ENCODE data around the gene ZBTB32.

ZBTB32 gene

GRCh38 chr19:35731353-35731752 is 27.0 kb downstream of the ZBTB32 start:
- Histone ChIP-seq H3K9ac (ENCODE audit: low read depth, low read length) (no peak overlapping the region), H3K36me3 (ENCODE audit: insufficient read depth, low read length) (peaks cover 87% of the 10 kb centered on the region)
- 88% methylated on average over 9 of the region's 9 CpGs for WGBS

DNA sequence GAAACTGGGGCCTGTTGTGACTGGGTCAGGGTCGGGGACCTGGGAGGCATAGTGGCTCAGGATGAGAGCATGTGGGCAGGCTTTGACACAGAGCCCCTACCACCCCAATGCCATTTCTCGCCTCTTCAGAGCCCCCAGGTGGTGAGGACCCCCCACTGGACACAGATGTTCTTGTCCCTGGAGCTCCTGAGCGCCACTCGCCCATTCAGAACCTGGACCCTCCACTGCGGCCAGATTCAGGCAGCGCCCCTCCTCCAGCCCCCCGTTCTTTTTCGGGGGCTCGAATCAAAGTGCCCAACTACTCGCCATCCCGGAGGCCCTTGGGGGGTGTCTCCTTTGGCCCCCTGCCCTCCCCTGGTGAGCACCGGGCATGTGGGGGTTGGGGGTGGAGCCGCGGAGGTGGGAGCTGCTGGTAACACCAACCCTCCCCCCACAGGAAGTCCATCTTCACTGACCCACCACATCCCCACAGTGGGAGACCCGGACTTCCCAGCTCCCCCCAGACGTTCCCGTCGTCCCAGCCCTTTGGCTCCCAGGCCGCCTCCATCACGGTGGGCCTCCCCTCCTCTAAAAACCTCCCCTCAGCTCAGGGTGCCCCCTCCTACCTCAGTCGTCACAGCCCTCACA is 27.5 kb downstream of the ZBTB32 start:
- Histone ChIP-seq H3K4me1 (ENCODE audit: insufficient read depth, low read length) (no peaks in the 10 kb centered on the region), H3K4me3 (ENCODE audit: low read length) (no peak overlapping the region), H3K27me3 (ENCODE audit: insufficient read depth, low read length) (no peaks in the 10 kb centered on the region), H3K9me3 (ENCODE audit: insufficient read depth, low read depth, low read length) (no peaks in the 10 kb centered on the region), H3K27ac (ENCODE audit: low read depth, low read length) (no peak overlapping the region), H3K9ac (ENCODE audit: low read depth, low read length) (no peak overlapping the region), H3K36me3 (ENCODE audit: insufficient read depth, low read length) (peaks cover 89% of the 10 kb centered on the region)
- 91% methylated on average over 18 of the region's 21 CpGs for WGBS

More at GRCh38 chr19:35731353-35731752, 27.0 kb downstream of the ZBTB32 start:
- no peaks in the 10 kb centered on the region for H3K27me3 ChIP-seq (ENCODE audit: insufficient read depth, low read length)
- no peak overlapping the region for H3K4me3 ChIP-seq (ENCODE audit: low read length)
- H3K9me3 ChIP-seq (ENCODE audit: insufficient read depth, low read depth, low read length), result no peaks in the 10 kb centered on the region
- H3K27ac ChIP-seq (ENCODE audit: low read depth, low read length), result no peak overlapping the region
- no peaks in the 10 kb centered on the region for H3K4me1 ChIP-seq (ENCODE audit: insufficient read depth, low read length)

DNA sequence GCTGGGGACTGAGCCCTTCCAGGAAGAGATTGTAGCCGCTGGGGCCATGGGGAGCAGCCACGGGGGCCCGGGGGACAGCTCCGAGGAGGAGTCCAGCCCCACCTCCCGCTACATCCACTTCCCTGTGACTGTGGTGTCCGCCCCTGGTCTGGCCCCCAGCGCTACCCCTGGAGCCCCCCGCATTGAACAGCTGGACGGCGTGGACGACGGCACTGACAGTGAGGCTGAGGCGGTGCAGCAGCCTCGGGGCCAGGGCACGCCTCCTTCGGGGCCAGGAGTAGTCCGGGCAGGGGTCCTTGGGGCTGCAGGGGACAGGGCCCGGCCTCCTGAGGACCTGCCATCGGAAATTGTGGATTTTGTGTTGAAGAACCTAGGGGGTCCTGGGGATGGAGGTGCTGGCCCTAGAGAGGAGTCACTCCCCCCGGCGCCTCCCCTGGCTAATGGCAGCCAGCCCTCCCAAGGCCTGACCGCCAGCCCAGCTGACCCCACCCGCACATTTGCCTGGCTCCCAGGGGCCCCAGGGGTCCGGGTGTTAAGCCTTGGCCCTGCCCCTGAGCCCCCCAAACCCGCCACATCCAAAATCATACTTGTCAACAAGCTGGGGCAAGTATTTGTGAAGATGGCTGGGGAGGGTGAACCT is 28.3 kb downstream of the ZBTB32 start:
- Histone ChIP-seq H3K27ac (ENCODE audit: low read depth, low read length) (no peak overlapping the region), H3K4me1 (ENCODE audit: insufficient read depth, low read length) (no peaks in the 10 kb centered on the region), H3K4me3 (ENCODE audit: low read length) (no peak overlapping the region), H3K36me3 (ENCODE audit: insufficient read depth, low read length) (peaks cover 85% of the 10 kb centered on the region), H3K27me3 (ENCODE audit: insufficient read depth, low read length) (no peaks in the 10 kb centered on the region), H3K9ac (ENCODE audit: low read depth, low read length) (no peak overlapping the region), H3K9me3 (ENCODE audit: insufficient read depth, low read depth, low read length) (no peaks in the 10 kb centered on the region)
- WGBS, result 97% methylated on average over 25 of the region's 25 CpGs

- H3K9me3 ChIP-seq (ENCODE audit: insufficient read depth, low read depth, low read length), result no peaks in the 10 kb centered on the region
- H3K27me3 ChIP-seq (ENCODE audit: insufficient read depth, low read length), result no peaks in the 10 kb centered on the region
- H3K4me1 ChIP-seq (ENCODE audit: insufficient read depth, low read length), result no peaks in the 10 kb centered on the region
- H3K27ac ChIP-seq (ENCODE audit: low read depth, low read length), result no peak overlapping the region
- WGBS, result 92% methylated on average over 32 of the region's 35 CpGs
- peaks cover 85% of the 10 kb centered on the region for H3K36me3 ChIP-seq (ENCODE audit: insufficient read depth, low read length)
- H3K9ac ChIP-seq (ENCODE audit: low read depth, low read length), result no peak overlapping the region
- H3K4me3 ChIP-seq (ENCODE audit: low read length), result no peak overlapping the region
These were observed 29.1 kb downstream of the ZBTB32 start for GRCh38 chr19:35733180-35734125.

GRCh38 chr19:35734273-35734672 is 29.9 kb downstream of the ZBTB32 start:
- no peaks in the 10 kb centered on the region for H3K27me3 ChIP-seq (ENCODE audit: insufficient read depth, low read length)
- H3K4me1 ChIP-seq (ENCODE audit: insufficient read depth, low read length), result no peaks in the 10 kb centered on the region
- WGBS, result 94% methylated on average over 8 of the region's 8 CpGs
- no peaks in the 10 kb centered on the region for H3K9me3 ChIP-seq (ENCODE audit: insufficient read depth, low read depth, low read length)
- no peak overlapping the region for H3K4me3 ChIP-seq (ENCODE audit: low read length)
- no peak overlapping the region for H3K27ac ChIP-seq (ENCODE audit: low read depth, low read length)
- H3K36me3 ChIP-seq (ENCODE audit: insufficient read depth, low read length), result peaks cover 84% of the 10 kb centered on the region
- no peak overlapping the region for H3K9ac ChIP-seq (ENCODE audit: low read depth, low read length)

DNA sequence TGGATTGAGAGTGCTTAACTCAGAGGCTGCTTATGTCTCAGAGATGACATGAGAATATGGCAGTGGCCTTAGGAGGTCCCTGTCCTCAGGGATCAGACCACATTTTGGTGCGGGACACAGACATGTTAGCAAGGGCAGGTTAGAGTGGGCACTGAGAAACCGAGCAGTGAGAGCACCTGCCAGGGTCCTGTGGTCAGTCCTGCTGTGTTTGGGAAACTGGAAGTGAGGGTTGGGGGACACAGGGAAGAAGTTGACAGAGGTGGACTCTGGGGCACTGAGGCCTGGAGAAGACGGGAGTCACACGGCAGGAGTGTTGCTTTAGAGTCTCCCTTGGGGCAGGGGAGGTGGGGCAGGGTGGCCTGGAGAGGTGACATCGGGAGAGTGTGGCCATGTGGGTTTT is 30.5 kb downstream of the ZBTB32 start:
- H3K36me3 ChIP-seq (ENCODE audit: insufficient read depth, low read length), result peaks cover 78% of the 10 kb centered on the region

GRCh38 chr19:35736913-35737886 is 32.8 kb downstream of the ZBTB32 start:
- H3K4me1 ChIP-seq (ENCODE audit: insufficient read depth, low read length), result no peaks in the 10 kb centered on the region
- no peaks in the 10 kb centered on the region for H3K27me3 ChIP-seq (ENCODE audit: insufficient read depth, low read length)
- H3K36me3 ChIP-seq (ENCODE audit: insufficient read depth, low read length), result peaks cover 58% of the 10 kb centered on the region
- no peak overlapping the region for H3K4me3 ChIP-seq (ENCODE audit: low read length)
- H3K9ac ChIP-seq (ENCODE audit: low read depth, low read length), result no peak overlapping the region
- 93% methylated on average over 21 of the region's 22 CpGs for WGBS
- H3K9me3 ChIP-seq (ENCODE audit: insufficient read depth, low read depth, low read length), result no peaks in the 10 kb centered on the region
- H3K27ac ChIP-seq (ENCODE audit: low read depth, low read length), result no peak overlapping the region

More for the DNA sequence above, 30.5 kb downstream of the ZBTB32 start:
- Histone ChIP-seq H3K4me1 (ENCODE audit: insufficient read depth, low read length) (no peaks in the 10 kb centered on the region), H3K9ac (ENCODE audit: low read depth, low read length) (no peak overlapping the region), H3K9me3 (ENCODE audit: insufficient read depth, low read depth, low read length) (no peaks in the 10 kb centered on the region), H3K4me3 (ENCODE audit: low read length) (no peak overlapping the region), H3K27ac (ENCODE audit: low read depth, low read length) (no peak overlapping the region), H3K27me3 (ENCODE audit: insufficient read depth, low read length) (no peaks in the 10 kb centered on the region)
- WGBS, result 96% methylated on average over 5 of the region's 5 CpGs

GRCh38 chr19:35738021-35738886 is 33.9 kb downstream of the ZBTB32 start:
- H3K27ac ChIP-seq (ENCODE audit: low read depth, low read length), result no peak overlapping the region
- peaks cover 59% of the 10 kb centered on the region for H3K36me3 ChIP-seq (ENCODE audit: insufficient read depth, low read length)
- H3K27me3 ChIP-seq (ENCODE audit: insufficient read depth, low read length), result no peaks in the 10 kb centered on the region
- no peak overlapping the region for H3K9ac ChIP-seq (ENCODE audit: low read depth, low read length)
- H3K4me3 ChIP-seq (ENCODE audit: low read length), result no peak overlapping the region
- WGBS, result 96% methylated on average over 36 of the region's 37 CpGs
- no peaks in the 10 kb centered on the region for H3K4me1 ChIP-seq (ENCODE audit: insufficient read depth, low read length)
- no peaks in the 10 kb centered on the region for H3K9me3 ChIP-seq (ENCODE audit: insufficient read depth, low read depth, low read length)

DNA sequence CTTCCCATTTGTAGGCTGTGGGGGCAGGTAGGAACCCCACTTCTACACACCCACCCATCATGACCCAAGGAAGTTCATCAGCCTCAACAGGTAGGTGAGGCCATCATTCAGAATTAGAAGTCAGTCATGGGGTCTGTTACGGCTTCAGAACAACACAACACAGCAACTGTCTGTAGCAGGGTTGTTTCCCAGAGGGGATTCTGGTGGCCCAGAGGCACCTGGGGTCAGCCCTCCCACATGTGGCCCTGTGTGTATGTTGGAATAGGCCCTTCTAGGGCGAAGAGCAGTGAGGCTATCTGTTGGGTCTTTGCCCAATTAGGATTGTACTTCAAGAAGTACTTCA is 34.5 kb downstream of the ZBTB32 start:
- Histone ChIP-seq H3K4me3 (ENCODE audit: low read length) (no peak overlapping the region), H3K9me3 (ENCODE audit: insufficient read depth, low read depth, low read length) (no peaks in the 10 kb centered on the region), H3K27ac (ENCODE audit: low read depth, low read length) (no peak overlapping the region), H3K27me3 (ENCODE audit: insufficient read depth, low read length) (no peaks in the 10 kb centered on the region), H3K9ac (ENCODE audit: low read depth, low read length) (no peak overlapping the region), H3K4me1 (ENCODE audit: insufficient read depth, low read length) (no peaks in the 10 kb centered on the region), H3K36me3 (ENCODE audit: insufficient read depth, low read length) (peaks cover 53% of the 10 kb centered on the region)
- 98% methylated on average over 2 of the region's 2 CpGs for WGBS
